ENCODE results near the gene SH3BGRL2.

GRCh38 chr6:79670789-79671188 is 39.7 kb downstream of the SH3BGRL2 start:
- TF ChIP-seq, protein P1, sequence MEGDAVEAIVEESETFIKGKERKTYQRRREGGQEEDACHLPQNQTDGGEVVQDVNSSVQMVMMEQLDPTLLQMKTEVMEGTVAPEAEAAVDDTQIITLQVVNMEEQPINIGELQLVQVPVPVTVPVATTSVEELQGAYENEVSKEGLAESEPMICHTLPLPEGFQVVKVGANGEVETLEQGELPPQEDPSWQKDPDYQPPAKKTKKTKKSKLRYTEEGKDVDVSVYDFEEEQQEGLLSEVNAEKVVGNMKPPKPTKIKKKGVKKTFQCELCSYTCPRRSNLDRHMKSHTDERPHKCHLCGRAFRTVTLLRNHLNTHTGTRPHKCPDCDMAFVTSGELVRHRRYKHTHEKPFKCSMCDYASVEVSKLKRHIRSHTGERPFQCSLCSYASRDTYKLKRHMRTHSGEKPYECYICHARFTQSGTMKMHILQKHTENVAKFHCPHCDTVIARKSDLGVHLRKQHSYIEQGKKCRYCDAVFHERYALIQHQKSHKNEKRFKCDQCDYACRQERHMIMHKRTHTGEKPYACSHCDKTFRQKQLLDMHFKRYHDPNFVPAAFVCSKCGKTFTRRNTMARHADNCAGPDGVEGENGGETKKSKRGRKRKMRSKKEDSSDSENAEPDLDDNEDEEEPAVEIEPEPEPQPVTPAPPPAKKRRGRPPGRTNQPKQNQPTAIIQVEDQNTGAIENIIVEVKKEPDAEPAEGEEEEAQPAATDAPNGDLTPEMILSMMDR (IDR thresholded peaks at IDR 0.05): no peak
- no peak for TF ChIP-seq EZH2 (IDR thresholded peaks at IDR 0.05; ENCODE audit: borderline replicate concordance, insufficient read depth, low read depth, low read length, poor library complexity, severe bottlenecking)

Data from B cell (primary cell).